Measurements from ENCODE around the gene NR2C2. TPM values are rescaled to one million over a fixed set of nuclear protein-coding genes. Genes with fewer than 3 reads are reported as not detected.

Gene NR2C2
- total RNA-seq, 1 donor = 34.0 TPM

- peaks cover 29% of the 10 kb centered on the region for H3K36me3 ChIP-seq (ENCODE audit: insufficient read depth, low read length)
- no peak overlapping the region for H3K4me3 ChIP-seq (ENCODE audit: insufficient read depth, low read length)
- H3K4me2 ChIP-seq (ENCODE audit: insufficient read depth, low read length) = no peak overlapping the region
- no peaks in the 10 kb centered on the region for H3K27me3 ChIP-seq (ENCODE audit: insufficient read depth, low read length)
- peaks cover 5% of the 10 kb centered on the region for H3K79me2 ChIP-seq (ENCODE audit: insufficient read depth, low read length)
- TF ChIP-seq CTCF (IDR thresholded peaks at IDR 0.05; ENCODE audit: extremely low read depth, low read depth, low read length) = no peak
- peaks cover 2% of the 10 kb centered on the region for H4K20me1 ChIP-seq (ENCODE audit: insufficient read depth, low read length)
- no peak overlapping the region for H3K27ac ChIP-seq (ENCODE audit: low read depth, low read length)
- no peaks in the 10 kb centered on the region for H3K4me1 ChIP-seq (ENCODE audit: insufficient read depth, low read length)
- no peak for DNase-seq (ENCODE audit: insufficient read length, low spot score, missing footprints)
- H3K9me3 ChIP-seq (ENCODE audit: low read depth, low read length) = no peaks in the 10 kb centered on the region
- H2AFZ ChIP-seq (ENCODE audit: low read length) = no peak overlapping the region
These were observed 67.4 kb downstream of the NR2C2 start for GRCh38 chr3:15014606-15015328.

GRCh38 chr3:15015456-15015855 lies 68.1 kb downstream of the NR2C2 start:
- no peaks in the 10 kb centered on the region for H3K4me1 ChIP-seq (ENCODE audit: insufficient read depth, low read length)
- no peak for DNase-seq (ENCODE audit: insufficient read length, low spot score, missing footprints)
- no peaks in the 10 kb centered on the region for H4K20me1 ChIP-seq (ENCODE audit: insufficient read depth, low read length)
- H3K4me3 ChIP-seq (ENCODE audit: insufficient read depth, low read length) = no peak overlapping the region
- H2AFZ ChIP-seq (ENCODE audit: low read length) = no peak overlapping the region
- no peaks in the 10 kb centered on the region for H3K9me3 ChIP-seq (ENCODE audit: low read depth, low read length)
- H3K79me2 ChIP-seq (ENCODE audit: insufficient read depth, low read length) = peaks cover 5% of the 10 kb centered on the region
- H3K36me3 ChIP-seq (ENCODE audit: insufficient read depth, low read length) = peaks cover 35% of the 10 kb centered on the region
- no peaks in the 10 kb centered on the region for H3K27me3 ChIP-seq (ENCODE audit: insufficient read depth, low read length)
- TF ChIP-seq CTCF (IDR thresholded peaks at IDR 0.05; ENCODE audit: extremely low read depth, low read depth, low read length) = no peak
- no peak overlapping the region for H3K4me2 ChIP-seq (ENCODE audit: insufficient read depth, low read length)
- no peak overlapping the region for H3K27ac ChIP-seq (ENCODE audit: low read depth, low read length)

GRCh38 chr3:15017191-15017590 lies 69.8 kb downstream of the NR2C2 start:
- H4K20me1 ChIP-seq (ENCODE audit: insufficient read depth, low read length) = no peaks in the 10 kb centered on the region
- H3K79me2 ChIP-seq (ENCODE audit: insufficient read depth, low read length) = peaks cover 5% of the 10 kb centered on the region
- H3K4me3 ChIP-seq (ENCODE audit: insufficient read depth, low read length) = no peak overlapping the region
- peaks cover 45% of the 10 kb centered on the region for H3K36me3 ChIP-seq (ENCODE audit: insufficient read depth, low read length)
- H3K4me2 ChIP-seq (ENCODE audit: insufficient read depth, low read length) = no peak overlapping the region
- no peak for TF ChIP-seq CTCF (IDR thresholded peaks at IDR 0.05; ENCODE audit: extremely low read depth, low read depth, low read length)
- no peak overlapping the region for H2AFZ ChIP-seq (ENCODE audit: low read length)
- H3K9me3 ChIP-seq (ENCODE audit: low read depth, low read length) = no peaks in the 10 kb centered on the region
- H3K27me3 ChIP-seq (ENCODE audit: insufficient read depth, low read length) = no peaks in the 10 kb centered on the region
- no peak overlapping the region for H3K27ac ChIP-seq (ENCODE audit: low read depth, low read length)
- no peaks in the 10 kb centered on the region for H3K4me1 ChIP-seq (ENCODE audit: insufficient read depth, low read length)
- DNase-seq (ENCODE audit: insufficient read length, low spot score, missing footprints) = no peak

- DNase-seq (ENCODE audit: insufficient read length, low spot score, missing footprints) = no peak
- Histone ChIP-seq H3K79me2 (ENCODE audit: insufficient read depth, low read length) (no peaks in the 10 kb centered on the region), H3K36me3 (ENCODE audit: insufficient read depth, low read length) (peaks cover 59% of the 10 kb centered on the region), H3K4me3 (ENCODE audit: insufficient read depth, low read length) (no peak overlapping the region), H4K20me1 (ENCODE audit: insufficient read depth, low read length) (no peaks in the 10 kb centered on the region), H3K9me3 (ENCODE audit: low read depth, low read length) (no peaks in the 10 kb centered on the region), H2AFZ (ENCODE audit: low read length) (no peak overlapping the region), H3K27ac (ENCODE audit: low read depth, low read length) (no peak overlapping the region), H3K4me1 (ENCODE audit: insufficient read depth, low read length) (no peaks in the 10 kb centered on the region), H3K27me3 (ENCODE audit: insufficient read depth, low read length) (no peaks in the 10 kb centered on the region), H3K4me2 (ENCODE audit: insufficient read depth, low read length) (no peak overlapping the region)
- TF ChIP-seq CTCF (IDR thresholded peaks at IDR 0.05; ENCODE audit: extremely low read depth, low read depth, low read length) = no peak
These were observed 75.9 kb downstream of the NR2C2 start for GRCh38 chr3:15023249-15023648.

Measured in osteoblast (primary cell).